RWPE1 (cell line): ENCODE results near the gene DSTN.

Source experiments
- CTCF ChIA-PET: fragments of 350-600 bp; sonication (Branson Sonifier 250); formaldehyde crosslinking; extraction: SDS; loops from one replicate; lab custom pipeline; 2021; lab: Yijun Ruan, JAX
- POLR2A ChIA-PET: fragments of 400-600 bp; formaldehyde crosslinking; extraction: SDS; loops from one replicate; lab custom pipeline; 2020; ENCODE audit warnings: antibody characterized with exemption; ENCODE audit not compliant: low non-redundant PET; lab: Yijun Ruan, JAX
- DNase-seq: peaks from one replicate; pipeline ENCODE4 v3.0.0; 2012; ENCODE audit warnings: low spot score
- H3K27ac ChIP-seq: fragments of 450-650 bp; 2 replicates; pipeline ENCODE4 v1.5.1; 2017
- TF ChIP-seq, protein P1 (sequence below): fragments of 450-650 bp; conservative IDR thresholded peaks from 2 replicates; pipeline ENCODE4 v1.5.1; 2017; ENCODE audit warnings: low read depth, mild to moderate bottlenecking

The DSTN gene

DNA sequence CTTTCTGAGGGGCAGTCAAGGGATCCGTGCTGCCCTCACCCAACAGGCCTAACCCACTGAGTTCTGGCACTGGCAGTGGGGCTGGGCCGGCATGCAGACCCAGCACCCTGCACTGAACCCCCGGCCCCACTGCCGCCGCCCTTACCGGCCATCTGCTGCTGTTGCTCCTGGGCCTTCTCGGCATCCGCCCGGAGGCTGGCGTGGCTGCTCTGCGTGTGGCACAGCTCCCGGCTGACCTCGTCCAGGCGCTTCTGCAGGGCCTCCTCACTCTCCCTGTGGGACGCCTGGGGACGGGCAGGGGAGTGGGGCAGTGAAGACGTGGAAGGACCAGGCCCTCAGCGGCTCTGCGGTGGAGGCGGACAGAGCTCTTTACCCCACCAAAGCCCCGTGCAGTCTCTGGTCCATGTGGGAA, 59.8 kb downstream of the DSTN start:
- TF ChIP-seq, protein P1, sequence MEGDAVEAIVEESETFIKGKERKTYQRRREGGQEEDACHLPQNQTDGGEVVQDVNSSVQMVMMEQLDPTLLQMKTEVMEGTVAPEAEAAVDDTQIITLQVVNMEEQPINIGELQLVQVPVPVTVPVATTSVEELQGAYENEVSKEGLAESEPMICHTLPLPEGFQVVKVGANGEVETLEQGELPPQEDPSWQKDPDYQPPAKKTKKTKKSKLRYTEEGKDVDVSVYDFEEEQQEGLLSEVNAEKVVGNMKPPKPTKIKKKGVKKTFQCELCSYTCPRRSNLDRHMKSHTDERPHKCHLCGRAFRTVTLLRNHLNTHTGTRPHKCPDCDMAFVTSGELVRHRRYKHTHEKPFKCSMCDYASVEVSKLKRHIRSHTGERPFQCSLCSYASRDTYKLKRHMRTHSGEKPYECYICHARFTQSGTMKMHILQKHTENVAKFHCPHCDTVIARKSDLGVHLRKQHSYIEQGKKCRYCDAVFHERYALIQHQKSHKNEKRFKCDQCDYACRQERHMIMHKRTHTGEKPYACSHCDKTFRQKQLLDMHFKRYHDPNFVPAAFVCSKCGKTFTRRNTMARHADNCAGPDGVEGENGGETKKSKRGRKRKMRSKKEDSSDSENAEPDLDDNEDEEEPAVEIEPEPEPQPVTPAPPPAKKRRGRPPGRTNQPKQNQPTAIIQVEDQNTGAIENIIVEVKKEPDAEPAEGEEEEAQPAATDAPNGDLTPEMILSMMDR = no peak

DNA sequence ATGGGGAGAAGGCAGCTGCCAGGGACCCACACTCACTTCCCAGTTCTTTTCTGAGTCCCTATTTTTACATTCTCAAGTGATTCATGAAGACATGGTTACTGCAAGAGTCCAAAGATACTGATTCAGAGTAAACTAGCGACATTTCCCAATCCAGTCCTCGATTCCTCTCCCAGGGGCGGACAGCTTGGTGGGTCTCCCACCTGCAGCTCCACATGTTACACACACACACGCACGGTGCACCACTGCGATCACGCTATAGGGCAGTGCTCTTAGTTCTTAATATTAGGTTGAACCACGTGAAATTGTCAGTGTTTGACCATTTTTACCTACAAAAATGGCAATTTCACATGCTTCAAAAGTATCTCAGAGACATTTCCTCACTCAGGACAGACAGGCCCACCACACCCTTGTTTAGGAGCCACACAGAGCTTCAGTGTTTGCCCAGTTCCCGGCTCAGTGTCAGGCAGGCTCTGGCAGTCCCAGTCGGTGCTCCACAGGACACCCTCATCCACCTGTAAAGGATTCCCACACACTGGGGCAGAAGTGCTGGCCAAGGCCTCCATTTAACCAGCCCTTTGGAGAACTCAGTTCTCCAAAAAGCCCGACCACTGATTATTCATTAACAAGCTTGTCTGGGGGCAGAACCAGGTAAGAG, 60.4 kb downstream of the DSTN start:
- TF ChIP-seq, protein P1 = no peak
- ChIA-PET POLR2A (no interaction called here), CTCF (no interaction called here)
- DNase-seq = no peak
- H3K27ac ChIP-seq = 0 out of 2 replicates have a peak overlapping the region, but pooled peaks have one; percentile 31

More for the DNA sequence above, 59.8 kb downstream of the DSTN start:
- DNase-seq = no peak
- ChIA-PET CTCF (interaction anchor here (1.4 kb wide), 1 partner anchor 124 kb away, joined by 3 read pairs; no protein-coding TSS in a partner anchor), POLR2A (no interaction called here)
- peak overlapping the region; percentile 31; the same call in 1 of the 2 replicates for H3K27ac ChIP-seq

DNA sequence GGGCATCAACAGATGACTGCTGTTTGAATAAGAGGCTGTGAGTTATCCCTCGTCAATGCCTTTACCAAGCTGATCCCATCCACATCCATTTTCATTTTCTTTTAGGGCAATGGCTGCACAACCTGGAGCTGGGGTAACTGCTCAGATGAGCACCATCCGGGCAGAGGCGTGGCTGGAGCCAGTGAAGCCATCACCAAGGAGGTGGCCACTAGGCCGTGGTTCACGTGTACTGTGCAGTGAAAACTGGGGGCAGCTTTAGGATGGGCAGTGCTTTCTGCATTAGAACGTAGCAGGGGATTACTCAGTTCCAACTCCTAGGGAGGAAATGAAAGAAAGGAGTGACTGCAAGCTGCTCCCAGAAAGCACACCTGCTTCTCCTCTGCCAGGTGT, 60.9 kb downstream of the DSTN start:
- CTCF ChIA-PET = no interaction called here
- TF ChIP-seq, protein P1 = no peak
- H3K27ac ChIP-seq = no peak overlapping the region
- POLR2A ChIA-PET = no interaction called here
- DNase-seq = no peak

DNA sequence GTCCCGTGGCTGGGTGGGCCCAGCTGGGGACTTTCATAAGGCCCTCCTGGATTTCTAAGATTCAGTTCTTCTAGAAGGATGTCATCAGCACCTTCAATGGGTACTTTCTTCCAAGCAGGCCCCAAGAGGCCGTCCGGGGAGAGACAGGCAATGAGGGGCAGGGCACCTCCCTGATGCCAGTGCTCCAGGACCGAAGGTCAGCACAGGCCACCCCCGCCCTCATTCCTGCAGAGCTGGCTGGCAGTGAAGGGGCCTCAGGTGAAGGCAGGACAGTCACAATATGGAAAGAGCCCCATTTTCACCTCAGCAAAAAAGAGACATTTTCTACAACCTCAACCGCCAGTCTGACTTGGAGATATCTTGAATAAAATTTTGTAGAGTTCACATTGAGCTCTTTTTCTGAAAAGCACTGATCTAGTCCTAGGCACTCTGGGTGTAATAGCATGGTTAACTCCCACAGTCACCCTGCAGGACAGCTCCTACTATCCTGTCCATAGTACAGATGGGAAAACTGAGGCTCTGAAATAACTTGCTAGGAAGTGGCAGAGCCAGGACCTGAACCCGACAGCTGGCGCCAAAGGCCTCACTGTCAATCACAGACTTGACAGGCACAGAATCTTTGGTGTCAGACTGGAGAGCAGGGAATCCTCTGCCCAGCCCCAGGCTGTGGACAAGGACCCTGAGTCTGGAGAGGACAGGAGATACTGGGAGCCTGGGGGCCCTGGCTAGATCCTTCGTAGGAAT, 61.9 kb downstream of the DSTN start:
- TF ChIP-seq, protein P1 = no peak
- CTCF ChIA-PET = interaction anchor here (0.6 kb wide), 1 partner anchor 375 kb away, joined by 3 read pairs; no protein-coding TSS in a partner anchor
- DNase-seq = no peak
- H3K27ac ChIP-seq = no peak overlapping the region
- POLR2A ChIA-PET = no interaction called here

DNA sequence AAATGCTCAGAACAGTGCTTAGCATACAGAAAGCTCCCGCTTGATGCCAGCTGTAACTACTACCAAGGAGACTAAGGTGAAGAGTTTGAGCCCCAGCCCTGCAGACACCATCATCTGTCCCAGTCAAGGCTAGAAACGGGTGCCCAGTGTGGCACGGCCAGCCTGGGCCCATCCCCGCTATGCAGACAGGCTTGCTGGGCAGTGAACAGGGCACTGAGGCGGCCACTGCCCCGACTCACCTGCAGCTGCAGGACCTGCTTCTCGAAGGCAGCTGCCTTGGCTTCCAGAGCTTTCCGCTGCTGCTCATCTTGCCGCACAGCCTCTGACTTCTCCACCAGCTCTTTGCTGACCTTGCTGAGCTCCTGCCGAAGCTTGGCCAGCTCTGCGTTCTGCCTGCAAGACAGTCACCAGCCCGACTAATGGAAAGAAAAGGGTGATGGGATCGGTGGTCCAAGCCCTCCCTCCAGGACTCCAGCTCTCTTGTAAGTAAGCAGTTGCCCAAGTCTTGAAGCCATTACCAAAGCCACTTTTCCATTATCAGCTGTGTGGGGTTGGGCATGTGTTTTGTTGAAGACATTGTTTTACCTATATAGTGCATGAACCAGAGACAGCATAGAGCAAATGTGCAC, 63.5 kb downstream of the DSTN start:
- TF ChIP-seq, protein P1 = no peak
- peak overlapping the region; percentile 21 for H3K27ac ChIP-seq
- POLR2A ChIA-PET = no interaction called here
- DNase-seq = no peak
- CTCF ChIA-PET = no interaction called here

DNA sequence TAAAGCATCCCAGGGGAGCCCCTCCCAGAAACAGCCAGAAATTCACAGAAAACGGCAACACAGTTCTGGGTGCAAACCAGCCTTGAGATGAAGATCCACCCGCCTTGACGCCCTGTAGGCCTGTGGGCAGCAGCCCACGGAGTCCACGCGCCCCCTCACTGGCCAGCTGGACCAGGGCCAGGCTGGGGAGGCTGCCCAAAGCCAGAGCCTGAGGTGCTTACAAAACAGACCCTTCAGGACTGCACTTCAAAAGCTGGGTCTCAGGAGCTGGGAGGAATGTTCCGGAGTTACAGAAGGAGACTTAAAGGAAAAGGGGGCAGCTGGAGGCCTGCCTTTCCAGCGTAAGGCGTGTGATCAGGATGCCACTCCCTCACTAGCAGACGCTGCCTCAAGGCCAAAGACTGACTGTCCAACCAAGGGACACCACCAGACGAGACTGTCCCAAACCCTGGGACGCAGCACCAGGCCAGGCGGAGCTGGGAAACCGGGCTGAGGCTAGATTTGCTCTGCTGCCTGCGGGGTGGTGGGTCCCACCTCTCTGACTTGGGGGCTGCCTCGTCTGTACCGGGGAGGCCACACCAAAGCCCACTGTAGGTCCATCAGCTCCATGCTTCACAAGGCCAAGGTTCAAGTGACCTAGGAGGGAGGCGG, 64.1 kb downstream of the DSTN start:
- no peak for DNase-seq
- ChIA-PET POLR2A (no interaction called here), CTCF (no interaction called here)
- peak overlapping the region; percentile 21 for H3K27ac ChIP-seq
- TF ChIP-seq, protein P1 = no peak
